Activated T-cell treated with anti-CD3 and anti-CD28 coated beads, Interleukin-2, amount 50 U/mL, for 48 hours (primary cell): ENCODE measurements around the gene TAF1B.

Experiments used
- DNase-seq, 2 experiments: peaks; one replicate each; pipeline ENCODE4 v3.0.0-alpha.2; 2020

The TAF1B gene

GRCh38 chr2:9808334-9809063 is 34.8 kb upstream of the TAF1B start:
- no peak for DNase-seq

GRCh38 chr2:9809064-9809356 is 34.3 kb upstream of the TAF1B start:
- peak in 1 of 2 experiments; percentile 13 for DNase-seq

- peak; percentile 9 for DNase-seq
These were observed 33.7 kb upstream of the TAF1B start for GRCh38 chr2:9809448-9810088.

GRCh38 chr2:9811216-9811615 is 32.1 kb upstream of the TAF1B start:
- no peak for DNase-seq

GRCh38 chr2:9811679-9812511 is 31.4 kb upstream of the TAF1B start:
- peak; percentile 13 for DNase-seq

- DNase-seq = no peak
These were observed 30.3 kb upstream of the TAF1B start for GRCh38 chr2:9812945-9813311.

GRCh38 chr2:9813312-9814128 is 29.8 kb upstream of the TAF1B start:
- DNase-seq = peak; percentile 85

GRCh38 chr2:9814129-9814868 is 29.0 kb upstream of the TAF1B start:
- no peak for DNase-seq

GRCh38 chr2:9815076-9815475 is 28.2 kb upstream of the TAF1B start:
- no peak for DNase-seq

GRCh38 chr2:9815844-9816279 is 27.4 kb upstream of the TAF1B start:
- no peak for DNase-seq

- DNase-seq = no peak
These were observed 25.2 kb upstream of the TAF1B start for GRCh38 chr2:9818097-9818496.

- no peak for DNase-seq
These were observed 23.7 kb upstream of the TAF1B start for GRCh38 chr2:9819551-9819950.

GRCh38 chr2:9820020-9820973 is 23.0 kb upstream of the TAF1B start:
- no peak for DNase-seq

GRCh38 chr2:9821805-9822445 is 21.3 kb upstream of the TAF1B start:
- DNase-seq = no peak

- DNase-seq = no peak
These were observed 18.8 kb upstream of the TAF1B start for GRCh38 chr2:9824441-9824840.

GRCh38 chr2:9824956-9825720 is 18.1 kb upstream of the TAF1B start:
- DNase-seq = no peak

- no peak for DNase-seq
These were observed 17.1 kb upstream of the TAF1B start for GRCh38 chr2:9826208-9826607.

GRCh38 chr2:9830685-9831410 is 12.4 kb upstream of the TAF1B start:
- no peak for DNase-seq

- DNase-seq = no peak
These were observed 11.6 kb upstream of the TAF1B start for GRCh38 chr2:9831670-9832069.
